Lower leg skin (tissue), 4 donors: Measurements from ENCODE around the gene STK11IP. TPM values are rescaled to one million over a fixed set of nuclear protein-coding genes. Genes with fewer than 3 reads are reported as not detected.

Experiments used
- DNase-seq, 2 donors: peaks; one replicate each; pipeline ENCODE4 v3.0.0-alpha.2; 2019; ENCODE audit warnings: low spot score in 2 of 2
- H3K4me3 ChIP-seq: fragments of 200-600 bp; sonication (generic); 2 replicates; pipeline ENCODE4 v1.5.1; 2017; ENCODE audit warnings: mild to moderate bottlenecking, low read depth; ENCODE audit not compliant: poor library complexity, severe bottlenecking
- CTCF ChIP-seq, 3 donors: fragments of 450-650 bp; IDR thresholded peaks; one replicate each; pipeline ENCODE4 v1.5.1; 2016; ENCODE audit warnings: antibody characterized with exemption in 3 of 3, mild to moderate bottlenecking in 3 of 3, moderate library complexity in 2 of 3
- POLR2A ChIP-seq, 2 donors: fragments of 450-650 bp; IDR thresholded peaks; one replicate each; pipeline ENCODE4 v1.6.1; 2016 to 2017; ENCODE audit warnings: antibody characterized with exemption in 2 of 2, mild to moderate bottlenecking in 1 of 2, moderate library complexity in 1 of 2
- WGBS, 2 donors: methylation state at CpG; one replicate each; pipeline ENCODE4 v1.1.5; 2018; 5-methylcytosine and 5-hydroxymethylcytosine counted together
- intact Hi-C: fragments of 100-400 bp; cut with DNase I; formaldehyde crosslinking; loops from one replicate; pipeline ENCODE4 v1.15.0; 2023; ENCODE audit warnings: low total_unique reads
- total RNA-seq, 4 donors: library from RNA; depleted of rRNA; stranded (reverse); fragments of >200 nt; gene quantifications; one replicate each; pipeline ENCODE4 v1.1.0, GENCODE V29; 2016

The STK11IP gene
- total RNA-seq, 4 donors from 2014 or later, result 13.3 to 37.8 (median 18.9) TPM

GRCh38 chr2:219561179-219562048 lies 36.2 kb upstream of the STK11IP start:
- WGBS, 2 donors, result 79% methylated on average over 23 to 24 of the region's 24 CpGs
- TF ChIP-seq CTCF (IDR thresholded peaks at IDR 0.05) (no peak), POLR2A (IDR thresholded peaks at IDR 0.05) (no peak)

GRCh38 chr2:219562049-219563020 lies 35.3 kb upstream of the STK11IP start:
- intact Hi-C loops, result no loop called here
- no peak for TF ChIP-seq CTCF (IDR thresholded peaks at IDR 0.05)
- no peak for TF ChIP-seq POLR2A (IDR thresholded peaks at IDR 0.05)
- H3K4me3 ChIP-seq, result no peak overlapping the region
- no peak for DNase-seq
- 84 to 88% methylated on average over 34 to 35 of the region's 35 CpGs for WGBS, 2 donors

More at GRCh38 chr2:219561179-219562048, 36.2 kb upstream of the STK11IP start:
- no peak for DNase-seq
- intact Hi-C loops, result no loop called here
- H3K4me3 ChIP-seq, result no peak overlapping the region

- DNase-seq, result no peak
- WGBS, 2 donors, result 91 to 93% methylated on average over 20 of the region's 20 CpGs
- no peak for TF ChIP-seq CTCF (IDR thresholded peaks at IDR 0.05)
- no peak for TF ChIP-seq POLR2A (IDR thresholded peaks at IDR 0.05)
- H3K4me3 ChIP-seq, result no peak overlapping the region
- intact Hi-C loops, result no loop called here
These were observed 34.3 kb upstream of the STK11IP start for GRCh38 chr2:219563271-219563928.

GRCh38 chr2:219565130-219566080 lies 32.3 kb upstream of the STK11IP start:
- TF ChIP-seq CTCF (IDR thresholded peaks at IDR 0.05), result no peak
- no peak for TF ChIP-seq POLR2A (IDR thresholded peaks at IDR 0.05)
- WGBS, 2 donors, result 90 to 93% methylated on average over 21 of the region's 21 CpGs
- no peak for DNase-seq
- intact Hi-C loops, result no loop called here
- no peak overlapping the region for H3K4me3 ChIP-seq
